HG02885 (cell line): ENCODE measurements around the gene KIF1B.
"Not testable (repeated sequence)": the region's sequence is repeated elsewhere in the genome, so short reads cannot be mapped to it uniquely, and the experiment has no call there.

Experiments used
- ATAC-seq: cut with Tn5 transposase; IDR thresholded peaks from one replicate; pipeline ENCODE4 v1.9.1; 2021; ENCODE audit warnings: mild to moderate bottlenecking; ENCODE audit not compliant: unreplicated experiment, poor library complexity

The KIF1B gene

GRCh38 chr1:10324627-10325026 lies 114.3 kb downstream of the KIF1B start:
- ATAC-seq = no peak

GRCh38 chr1:10325521-10325920 lies 115.2 kb downstream of the KIF1B start:
- no peak for ATAC-seq

- no peak for ATAC-seq
Observed at GRCh38 chr1:10326251-10326650, 115.9 kb downstream of the KIF1B start.

- ATAC-seq = no peak
Observed at GRCh38 chr1:10328180-10328963, 118.0 kb downstream of the KIF1B start.

- ATAC-seq = no peak
Observed at GRCh38 chr1:10337436-10337835, 127.1 kb downstream of the KIF1B start.

- ATAC-seq = no peak
Observed at GRCh38 chr1:10338047-10338446, 127.7 kb downstream of the KIF1B start.

GRCh38 chr1:10338611-10339010 lies 128.2 kb downstream of the KIF1B start:
- no peak for ATAC-seq

GRCh38 chr1:10339036-10339567 lies 128.7 kb downstream of the KIF1B start:
- ATAC-seq = no peak

GRCh38 chr1:10339815-10340214 lies 129.4 kb downstream of the KIF1B start:
- ATAC-seq = no peak

- ATAC-seq = no peak
Observed at GRCh38 chr1:10340930-10341590, 130.7 kb downstream of the KIF1B start.

- no peak for ATAC-seq
Observed at GRCh38 chr1:10347109-10347508, 136.7 kb downstream of the KIF1B start.

- ATAC-seq = no peak
Observed at GRCh38 chr1:10353282-10353681, 142.9 kb downstream of the KIF1B start.

GRCh38 chr1:10353693-10354092 lies 143.3 kb downstream of the KIF1B start:
- ATAC-seq = no peak

- ATAC-seq = no peak
Observed at GRCh38 chr1:10360045-10360444, 149.7 kb downstream of the KIF1B start.

- no peak for ATAC-seq
Observed at GRCh38 chr1:10361515-10361914, 151.1 kb downstream of the KIF1B start.

- no peak for ATAC-seq
Observed at GRCh38 chr1:10368194-10368593, 157.8 kb downstream of the KIF1B start.

- no peak for ATAC-seq
Observed at GRCh38 chr1:10374442-10374860, 164.1 kb downstream of the KIF1B start.

- ATAC-seq = not testable (repeated sequence)
Observed at GRCh38 chr1:10377365-10378029, 167.1 kb downstream of the KIF1B start.

GRCh38 chr1:10378081-10378841 lies 167.9 kb downstream of the KIF1B start:
- ATAC-seq = no peak

- ATAC-seq = no peak
Observed at GRCh38 chr1:10379101-10379620, 168.8 kb downstream of the KIF1B start.
